Inferior parietal cortex (tissue), 1 donor: ENCODE measurements around the gene PINLYP.

Experiments
- DNase-seq: peaks from one replicate; pipeline ENCODE4 v3.0.0-alpha.2; 2016; ENCODE audit errors: extremely low spot score

PINLYP gene

GRCh38 chr19:43606569-43607229 lies 31.1 kb downstream of the PINLYP start:
- DNase-seq = peak; percentile 30

DNA sequence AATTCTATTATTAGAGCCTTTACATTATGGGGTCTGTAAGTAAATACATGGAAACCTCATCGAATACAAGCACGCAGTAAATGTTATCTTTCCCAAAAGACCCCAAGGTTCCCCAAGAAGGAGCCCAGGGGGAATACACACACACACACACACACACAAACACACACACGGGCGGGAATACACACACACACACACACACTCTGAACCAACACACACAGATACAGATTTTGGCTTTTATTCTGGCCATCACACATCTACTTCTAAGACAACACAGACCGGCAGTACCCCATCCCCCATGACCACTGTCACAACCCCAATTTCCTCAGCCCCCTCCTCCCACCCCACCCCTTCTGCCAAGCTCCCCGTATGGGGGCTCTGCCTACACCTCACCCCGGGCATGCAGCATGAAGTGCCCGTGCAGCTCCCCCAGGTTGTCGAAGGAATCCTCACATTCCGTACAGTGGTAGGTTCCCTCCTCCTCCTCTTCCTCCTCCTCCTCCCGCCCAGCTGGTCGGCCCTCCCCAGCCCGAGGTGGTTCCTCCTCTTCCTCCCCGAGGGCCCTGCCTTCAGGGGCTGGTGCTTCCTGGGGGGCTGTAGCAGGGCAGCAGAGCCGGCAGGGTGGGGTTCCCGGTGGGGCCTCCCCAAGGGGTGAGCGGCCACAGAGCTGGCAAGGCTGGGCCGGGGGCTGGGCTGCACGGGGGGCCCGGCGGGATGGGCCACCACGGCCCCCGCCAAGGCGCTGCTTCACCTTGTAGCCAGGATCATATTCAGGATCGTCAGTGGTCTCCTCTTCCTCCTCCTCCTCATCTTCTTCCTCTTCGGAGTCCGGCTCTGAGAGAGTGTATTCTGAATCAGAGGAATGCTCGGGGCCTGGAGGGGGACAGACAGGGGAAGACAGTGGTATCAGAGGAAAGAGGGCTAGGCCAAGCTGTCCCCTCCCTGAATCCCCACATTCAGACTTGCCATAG lies 31.9 kb downstream of the PINLYP start:
- no peak for DNase-seq

GRCh38 chr19:43609872-43610271 lies 34.3 kb downstream of the PINLYP start:
- DNase-seq = no peak

DNA sequence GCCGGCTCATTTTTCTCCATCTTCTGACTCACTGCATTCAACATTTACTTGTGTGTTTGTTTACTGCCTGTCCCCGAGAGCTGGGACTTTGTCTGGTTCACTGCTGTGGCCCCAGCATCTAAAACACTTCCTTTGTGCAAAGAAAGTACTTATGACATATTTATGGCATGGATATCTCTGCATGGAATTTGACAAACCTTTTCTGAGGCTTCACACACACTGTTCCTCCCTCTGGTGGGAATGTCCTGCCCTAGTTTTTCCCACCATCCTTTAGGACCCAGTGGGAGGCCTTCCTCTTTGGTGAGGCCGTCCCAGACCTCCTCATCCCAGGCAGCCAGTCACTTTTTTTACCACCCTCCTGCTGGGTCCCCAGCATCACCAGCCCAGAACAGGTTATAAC lies 34.9 kb downstream of the PINLYP start:
- DNase-seq = no peak

DNA sequence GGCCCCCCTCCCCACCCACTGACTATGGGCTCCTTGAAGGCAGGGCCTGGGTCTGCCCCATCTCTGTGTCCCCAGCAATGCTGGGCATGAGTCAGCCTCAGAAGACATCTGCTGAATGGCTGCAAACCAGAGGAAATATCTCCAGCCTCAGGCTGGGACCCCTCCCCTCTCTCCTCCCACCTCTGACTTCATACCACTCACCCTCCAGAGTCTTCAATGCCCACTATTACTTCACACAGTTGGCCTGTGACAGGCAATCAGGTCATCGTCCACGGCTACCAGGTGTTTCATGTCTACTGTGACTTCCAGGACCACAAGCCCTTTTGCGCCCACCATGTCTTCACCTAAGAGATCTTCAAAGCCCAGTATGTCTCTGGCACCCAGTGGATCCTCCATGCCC lies 36.2 kb downstream of the PINLYP start, which contains the start of gene SRRM5:
Gene SRRM5, plus strand, starts transcription at position 301 of the 400 bp plus-strand sequence. Its CDS starts 34 bp downstream, at position 335.
- no peak for DNase-seq

GRCh38 chr19:43612374-43612773 lies 36.8 kb downstream of the PINLYP start:
- no peak for DNase-seq

DNA sequence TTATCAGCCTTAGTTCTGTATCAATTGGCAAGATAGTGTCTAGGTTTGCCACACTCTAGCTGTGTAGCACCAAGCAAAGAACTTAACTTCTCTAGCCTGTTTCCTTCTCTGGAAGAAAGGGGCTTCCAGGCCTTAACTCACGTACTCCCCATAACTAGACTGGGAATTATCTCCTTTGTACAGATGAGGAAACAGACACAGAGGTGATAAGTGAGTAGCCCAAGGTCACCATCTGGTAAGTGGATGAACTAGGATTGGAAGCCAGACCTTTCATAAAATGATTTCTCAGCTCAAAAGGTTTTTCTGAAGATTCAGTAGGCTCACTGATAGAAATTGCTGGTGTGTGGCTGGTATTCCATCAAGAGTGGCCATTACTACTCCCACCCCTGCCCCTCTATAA lies 40.7 kb downstream of the PINLYP start:
- no peak for DNase-seq

DNA sequence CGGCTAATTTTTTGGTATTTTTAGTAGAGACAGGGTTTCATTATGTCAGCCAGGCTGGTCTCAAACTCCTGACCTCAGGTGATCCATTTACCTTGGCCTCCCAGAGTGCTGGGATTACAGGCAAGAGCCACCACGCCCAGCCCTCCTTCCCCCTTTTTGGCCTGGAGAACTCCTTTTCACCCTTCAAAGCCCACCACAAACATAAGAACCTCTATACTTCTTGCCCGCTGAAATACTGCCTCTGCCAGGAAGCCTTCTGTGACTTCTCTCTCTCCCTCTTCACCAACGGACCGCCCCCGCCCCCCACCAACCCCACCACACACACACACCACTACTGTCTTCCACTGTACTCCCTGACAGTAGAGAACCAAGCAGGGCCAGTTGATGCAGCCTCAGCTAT lies 41.4 kb downstream of the PINLYP start:
- no peak for DNase-seq

DNA sequence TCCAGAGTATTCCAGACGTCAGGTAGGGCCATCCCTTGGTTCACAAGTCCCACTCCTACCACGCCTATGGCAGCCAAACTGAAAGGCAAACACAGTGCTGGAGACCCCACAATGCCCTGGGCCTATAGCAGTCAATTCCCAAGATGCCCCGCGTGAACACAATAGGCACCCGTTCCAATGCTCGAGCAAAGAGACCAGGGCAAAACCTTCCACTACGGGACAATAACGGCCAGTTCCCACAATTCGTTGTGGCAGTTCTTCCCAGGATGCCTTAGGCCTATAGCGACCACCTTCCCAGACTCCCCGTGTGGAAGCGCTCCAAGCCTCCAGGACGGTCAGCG lies 43.3 kb downstream of the PINLYP start:
- no peak for DNase-seq

DNA sequence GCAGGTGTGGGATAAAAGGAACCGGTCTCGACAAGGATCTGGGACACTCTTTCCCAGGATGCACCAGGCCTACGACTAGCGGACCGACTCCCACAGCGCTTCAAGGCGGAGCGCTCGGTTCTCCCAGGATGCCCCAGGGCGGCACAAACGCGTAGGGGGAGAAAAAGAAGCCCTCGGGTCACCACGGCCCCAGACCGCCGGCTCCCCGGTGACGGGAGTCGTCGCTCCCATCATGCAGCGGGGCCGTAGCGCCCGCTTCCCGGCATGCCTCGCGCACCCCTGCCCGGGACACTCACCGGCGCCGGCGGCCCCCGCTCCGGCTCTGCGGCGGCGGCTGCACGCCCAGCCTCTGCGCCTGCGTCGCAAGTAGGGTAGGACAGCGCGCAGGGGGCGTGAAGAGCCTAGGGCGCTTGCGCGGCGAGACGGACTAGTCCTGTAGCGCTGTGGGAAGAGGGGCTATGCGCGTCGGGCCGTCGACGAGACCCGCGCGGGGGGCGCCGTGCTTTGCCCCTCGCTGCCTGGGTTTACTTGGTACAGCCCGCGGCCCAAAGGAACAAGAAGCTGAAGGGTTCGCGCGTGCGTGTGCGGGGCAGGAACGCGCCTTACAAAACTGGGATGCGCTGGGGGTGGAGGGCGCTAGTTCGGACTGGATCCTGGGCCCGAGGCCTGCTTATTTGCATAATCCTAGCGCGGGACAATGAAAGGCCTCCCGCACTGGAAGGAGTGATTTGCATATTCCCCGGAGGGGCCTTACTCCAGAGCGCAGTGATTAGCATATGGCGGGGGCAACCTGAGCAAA lies 43.9 kb downstream of the PINLYP start, which contains the start of gene ZNF428:
Gene ZNF428, minus strand, starts transcription at position 368 of the 799 bp plus-strand sequence. CDS start 5,325 bp downstream, outside the sequence.
- peak; percentile 93 for DNase-seq

DNA sequence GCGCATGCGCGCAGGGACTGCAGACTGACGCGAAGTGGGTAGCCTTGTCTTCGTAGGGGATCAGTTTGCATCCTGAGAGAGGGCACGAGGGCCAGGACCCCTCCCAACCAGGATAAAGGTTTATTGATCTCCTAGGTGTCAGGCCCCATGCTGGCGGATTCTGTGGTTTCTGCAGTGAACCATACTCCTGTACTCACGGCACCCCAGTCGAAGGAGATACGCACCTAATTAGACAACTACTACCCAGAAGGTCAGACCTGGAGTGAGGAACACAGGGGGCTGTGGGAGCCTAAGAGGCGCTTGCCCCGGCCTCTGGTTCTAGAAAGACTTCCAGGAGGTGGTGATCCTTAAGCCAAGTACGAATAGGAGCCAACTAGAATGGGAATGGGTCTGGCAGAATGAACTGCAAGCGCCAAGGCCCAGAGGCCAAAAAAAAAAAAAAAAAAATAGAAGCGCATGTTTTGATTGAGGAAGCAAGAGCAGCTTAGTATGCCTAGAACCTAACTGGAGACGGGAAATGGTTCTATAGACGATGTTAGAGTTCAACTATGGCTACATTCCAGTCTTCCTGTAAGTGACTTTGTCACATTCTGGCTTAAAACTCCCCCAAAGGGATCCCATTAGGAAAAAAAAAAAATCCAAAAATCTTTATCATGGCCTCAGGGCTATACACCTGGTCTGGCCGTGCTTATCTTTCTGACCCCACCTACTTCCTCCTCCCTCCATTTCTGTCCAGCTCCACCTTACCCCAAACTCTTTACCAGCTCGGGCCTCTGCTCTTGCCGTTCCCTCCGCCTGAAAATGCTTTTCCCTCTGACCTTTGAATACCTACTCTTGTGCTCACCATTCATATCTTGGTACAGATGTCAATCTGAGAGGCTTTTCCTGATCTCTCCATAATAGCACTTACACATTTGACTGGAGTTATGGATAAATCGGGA lies 44.7 kb downstream of the PINLYP start:
- no peak for DNase-seq

DNA sequence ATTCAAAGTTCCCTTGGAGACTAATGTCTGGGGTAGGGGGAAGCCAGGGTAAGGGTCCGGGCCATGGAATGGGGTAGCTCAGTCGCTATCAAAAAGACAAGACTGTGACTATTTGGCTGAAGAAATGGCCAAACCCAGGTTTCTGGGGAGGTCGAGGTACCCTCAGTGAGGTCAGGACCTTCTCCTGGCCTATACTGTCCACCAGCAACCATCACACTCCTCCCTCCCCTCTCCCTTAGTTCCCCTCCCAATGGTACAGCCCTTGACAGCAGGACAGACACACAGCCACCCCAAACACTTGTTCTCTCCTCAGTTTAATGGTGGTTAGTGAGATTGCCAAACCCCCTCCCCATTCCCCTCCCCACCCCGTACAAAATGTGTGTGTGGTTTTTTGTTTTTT lies 46.5 kb downstream of the PINLYP start:
- DNase-seq = no peak

- no peak for DNase-seq
Measured at GRCh38 chr19:43622956-43623355, 47.4 kb downstream of the PINLYP start.

DNA sequence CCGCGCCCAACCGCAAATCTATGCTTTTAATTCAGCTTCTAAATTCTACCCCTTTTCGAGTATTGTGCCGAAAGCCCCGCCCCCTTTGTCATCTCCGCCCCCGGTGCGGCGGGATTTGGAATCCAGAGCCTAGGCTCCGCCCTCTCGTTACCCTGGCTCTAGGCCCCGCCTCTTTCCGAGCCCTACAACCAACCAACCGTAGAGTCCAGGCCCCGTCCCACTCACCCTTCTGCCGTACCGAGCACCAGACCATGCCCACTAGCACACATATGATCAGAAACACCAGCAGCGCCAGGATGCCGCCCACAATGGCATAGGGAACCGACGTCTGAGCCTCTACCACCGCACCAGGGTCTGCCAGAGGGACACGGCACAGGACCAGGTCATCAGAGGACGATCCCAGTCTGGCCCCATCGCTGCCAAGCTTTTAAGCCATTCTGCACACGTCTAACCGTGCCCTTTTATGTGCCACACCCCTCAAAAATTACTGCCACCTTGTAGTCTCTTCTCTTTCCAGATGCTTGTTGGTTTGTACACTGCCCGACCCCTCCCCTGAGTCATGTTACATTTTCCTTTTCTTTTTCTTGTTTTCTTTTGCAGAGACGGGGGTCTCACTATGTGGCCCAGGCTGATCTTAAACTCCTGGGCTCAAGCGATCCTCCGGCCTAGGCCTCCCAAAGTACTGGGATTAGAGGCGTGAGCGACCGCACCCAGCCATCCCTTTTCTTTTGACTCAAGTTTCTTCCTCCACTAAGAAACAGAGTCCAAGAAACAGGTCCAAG lies 48.5 kb downstream of the PINLYP start:
- no peak for DNase-seq

GRCh38 chr19:43624933-43625332 lies 49.3 kb downstream of the PINLYP start:
- DNase-seq = no peak

DNA sequence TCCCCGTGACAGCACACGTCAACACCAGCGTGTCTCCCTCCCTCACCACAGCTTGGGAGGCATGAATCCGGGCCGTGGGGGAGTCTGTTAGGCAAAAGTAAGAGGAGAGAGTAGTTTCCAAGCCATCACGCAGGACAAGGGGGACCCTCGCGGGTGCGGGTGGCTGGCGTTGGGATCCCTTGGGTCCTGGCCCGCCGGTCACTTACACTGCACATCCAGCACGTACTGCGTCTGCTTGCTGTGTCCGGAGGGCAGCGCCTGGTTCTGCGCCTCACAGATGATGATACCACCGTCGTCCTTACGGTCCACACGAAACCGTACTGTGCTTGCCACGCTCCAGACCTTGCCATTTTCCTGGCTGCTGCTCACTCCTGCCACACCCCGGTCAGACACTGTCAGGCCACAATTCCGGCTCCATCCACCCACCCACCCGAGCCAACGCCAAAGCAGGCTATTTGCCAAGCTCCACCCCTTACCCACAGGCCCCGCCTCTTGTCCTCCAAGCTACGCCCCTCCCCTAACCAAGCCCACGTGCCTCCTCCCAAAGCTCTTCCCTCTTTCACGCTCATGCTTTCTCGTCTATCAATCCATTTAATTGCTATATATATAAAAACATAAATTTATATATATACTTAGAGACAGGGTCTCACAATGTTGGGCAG lies 50.4 kb downstream of the PINLYP start:
- DNase-seq = no peak

- DNase-seq = no peak
Measured at GRCh38 chr19:43626838-43627237, 51.2 kb downstream of the PINLYP start.

DNA sequence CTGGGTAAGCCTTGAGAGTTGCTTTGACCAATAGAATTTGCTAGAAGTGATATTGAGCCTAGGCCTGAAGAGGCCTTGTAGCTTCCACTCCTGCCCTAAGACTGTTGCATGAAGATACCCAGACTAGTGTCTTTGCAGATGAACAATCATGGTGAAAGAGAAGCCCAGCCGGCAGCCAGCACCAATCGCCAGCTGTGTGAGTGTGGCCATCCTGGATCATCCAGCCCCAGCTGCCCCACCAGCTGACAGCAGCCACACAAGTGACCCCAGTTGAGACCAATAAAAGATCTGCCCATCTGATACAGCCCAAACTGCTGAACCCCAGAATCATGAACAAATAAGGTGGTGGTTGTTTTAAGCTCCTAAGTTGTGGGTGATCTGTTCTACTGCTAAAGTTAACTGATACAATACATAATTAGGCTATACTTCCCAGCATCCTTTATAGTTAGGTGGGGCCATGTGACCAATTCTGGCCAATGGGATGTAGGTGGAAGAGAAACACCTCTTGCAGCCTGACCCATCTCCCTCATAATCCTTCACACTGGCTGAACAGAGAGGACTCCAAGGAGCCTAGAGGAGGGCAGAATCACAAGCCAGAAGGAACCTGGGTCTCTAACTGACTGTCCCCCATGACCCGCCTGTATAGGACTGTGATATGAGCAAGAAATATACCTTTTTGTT lies 53.2 kb downstream of the PINLYP start:
- no peak for DNase-seq

GRCh38 chr19:43631491-43631890 lies 55.9 kb downstream of the PINLYP start:
- no peak for DNase-seq
